Measurements from ENCODE around the gene GDPD5.

Gene GDPD5

GRCh38 chr11:75505916-75506692 lies 19.6 kb downstream of the GDPD5 start:
- Histone ChIP-seq H3K9me3 (ENCODE audit: insufficient read depth, low read length, severe bottlenecking) (no peaks in the 10 kb centered on the region), H4K20me1 (ENCODE audit: insufficient read depth, low read length) (0 out of 2 replicates have a peak, but pooled peaks cover 4% of the 10 kb centered on the region), H2AFZ (ENCODE audit: low read depth, low read length) (no peak overlapping the region), H3K36me3 (ENCODE audit: insufficient read depth, low read length) (no peaks in the 10 kb centered on the region), H3K79me2 (ENCODE audit: insufficient read depth, low read length) (no peaks in the 10 kb centered on the region), H3K9ac (ENCODE audit: low read depth, low read length) (no peak overlapping the region), H3K27me3 (ENCODE audit: insufficient read depth, low read length, poor library complexity) (no peaks in the 10 kb centered on the region), H3K4me3 (ENCODE audit: low read depth in 1 of 2, low read length in 2 of 2) (no peak overlapping the region), H3K4me2 (ENCODE audit: insufficient read depth, low read length) (no peak overlapping the region), H3K4me1 (ENCODE audit: insufficient read depth, low read length) (no peaks in the 10 kb centered on the region), H3K27ac (ENCODE audit: low read length) (no peak overlapping the region)
- DNase-seq, result no peak
- TF ChIP-seq EZH2 (IDR thresholded peaks at IDR 0.05; ENCODE audit: borderline replicate concordance, low read depth, low read length, severe bottlenecking) (no peak), CTCF (IDR thresholded peaks at IDR 0.05; ENCODE audit: borderline replicate concordance, extremely low read depth, low read length, poor library complexity, severe bottlenecking) (no peak)
- no peak for ATAC-seq (ENCODE audit: insufficient read depth, low read depth)

- no peak overlapping the region for H3K4me2 ChIP-seq (ENCODE audit: insufficient read depth, low read length)
- DNase-seq (no peak), ATAC-seq (ENCODE audit: insufficient read depth, low read depth) (no peak)
- no peak overlapping the region for H3K27ac ChIP-seq (ENCODE audit: low read length)
- no peaks in the 10 kb centered on the region for H3K9me3 ChIP-seq (ENCODE audit: insufficient read depth, low read length, severe bottlenecking)
- H3K4me1 ChIP-seq (ENCODE audit: insufficient read depth, low read length), result no peaks in the 10 kb centered on the region
- TF ChIP-seq CTCF (IDR thresholded peaks at IDR 0.05; ENCODE audit: borderline replicate concordance, extremely low read depth, low read length, poor library complexity, severe bottlenecking) (no peak), EZH2 (IDR thresholded peaks at IDR 0.05; ENCODE audit: borderline replicate concordance, low read depth, low read length, severe bottlenecking) (no peak)
- H4K20me1 ChIP-seq (ENCODE audit: insufficient read depth, low read length), result 0 out of 2 replicates have a peak, but pooled peaks cover 4% of the 10 kb centered on the region
- H3K4me3 ChIP-seq (ENCODE audit: low read depth in 1 of 2, low read length in 2 of 2), result no peak overlapping the region
- no peak overlapping the region for H3K9ac ChIP-seq (ENCODE audit: low read depth, low read length)
- H3K36me3 ChIP-seq (ENCODE audit: insufficient read depth, low read length), result no peaks in the 10 kb centered on the region
- H2AFZ ChIP-seq (ENCODE audit: low read depth, low read length), result no peak overlapping the region
- H3K27me3 ChIP-seq (ENCODE audit: insufficient read depth, low read length, poor library complexity), result no peaks in the 10 kb centered on the region
- H3K79me2 ChIP-seq (ENCODE audit: insufficient read depth, low read length), result no peaks in the 10 kb centered on the region
Measured at GRCh38 chr11:75504501-75504900, 21.2 kb downstream of the GDPD5 start.

- no peak overlapping the region for H3K27ac ChIP-seq (ENCODE audit: low read length)
- H3K9ac ChIP-seq (ENCODE audit: low read depth, low read length), result no peak overlapping the region
- 0 out of 2 replicates have a peak, but pooled peaks cover 4% of the 10 kb centered on the region for H4K20me1 ChIP-seq (ENCODE audit: insufficient read depth, low read length)
- no peaks in the 10 kb centered on the region for H3K79me2 ChIP-seq (ENCODE audit: insufficient read depth, low read length)
- DNase-seq (no peak), ATAC-seq (ENCODE audit: insufficient read depth, low read depth) (no peak)
- H3K4me3 ChIP-seq (ENCODE audit: low read depth in 1 of 2, low read length in 2 of 2), result no peak overlapping the region
- no peaks in the 10 kb centered on the region for H3K4me1 ChIP-seq (ENCODE audit: insufficient read depth, low read length)
- no peak overlapping the region for H3K4me2 ChIP-seq (ENCODE audit: insufficient read depth, low read length)
- H3K36me3 ChIP-seq (ENCODE audit: insufficient read depth, low read length), result no peaks in the 10 kb centered on the region
- no peaks in the 10 kb centered on the region for H3K27me3 ChIP-seq (ENCODE audit: insufficient read depth, low read length, poor library complexity)
- H2AFZ ChIP-seq (ENCODE audit: low read depth, low read length), result no peak overlapping the region
- H3K9me3 ChIP-seq (ENCODE audit: insufficient read depth, low read length, severe bottlenecking), result no peaks in the 10 kb centered on the region
- TF ChIP-seq EZH2 (IDR thresholded peaks at IDR 0.05; ENCODE audit: borderline replicate concordance, low read depth, low read length, severe bottlenecking), result no peak
- no peak for TF ChIP-seq CTCF (IDR thresholded peaks at IDR 0.05; ENCODE audit: borderline replicate concordance, extremely low read depth, low read length, poor library complexity, severe bottlenecking)
Measured at GRCh38 chr11:75503531-75504099, 22.1 kb downstream of the GDPD5 start.
